Inflammatory macrophage treated with lipopolysaccharide for 1 hour (primary cell): ENCODE measurements around the gene MISP.
A peak's percentile ranks its signal among the peaks of the same experiment; 100 is the strongest.

Source experiments
- DNase-seq, 2 donors: peaks; one replicate each; pipeline ENCODE4 v3.0.0-alpha.2; 2020 to 2022

MISP gene

GRCh38 chr19:778910-779653, 28.2 kb downstream of the MISP start:
- no peak for DNase-seq

- no peak for DNase-seq
These were observed 30.0 kb downstream of the MISP start for GRCh38 chr19:780935-781334.

GRCh38 chr19:781800-782184, 30.9 kb downstream of the MISP start:
- DNase-seq: no peak

- no peak for DNase-seq
These were observed 31.4 kb downstream of the MISP start for GRCh38 chr19:782185-782877.

- DNase-seq: no peak
These were observed 32.2 kb downstream of the MISP start for GRCh38 chr19:782878-783668.

- DNase-seq: no peak
These were observed 33.6 kb downstream of the MISP start for GRCh38 chr19:784541-784940.

GRCh38 chr19:787536-787935, 36.6 kb downstream of the MISP start:
- DNase-seq: no peak

GRCh38 chr19:788686-788982, 37.7 kb downstream of the MISP start:
- DNase-seq: no peak

- DNase-seq: peak; percentile 33 to 55
These were observed 38.2 kb downstream of the MISP start for GRCh38 chr19:788983-789700.

- no peak for DNase-seq
These were observed 38.8 kb downstream of the MISP start for GRCh38 chr19:789701-790060.

GRCh38 chr19:791007-791566, 40.2 kb downstream of the MISP start:
- no peak for DNase-seq

- no peak for DNase-seq
These were observed 40.8 kb downstream of the MISP start for GRCh38 chr19:791567-792305.

- DNase-seq: no peak
These were observed 41.5 kb downstream of the MISP start for GRCh38 chr19:792306-792885.

GRCh38 chr19:793806-794205, 42.9 kb downstream of the MISP start:
- DNase-seq: no peak

GRCh38 chr19:795073-795611, 44.2 kb downstream of the MISP start:
- no peak for DNase-seq

- DNase-seq: no peak
These were observed 45.0 kb downstream of the MISP start for GRCh38 chr19:795691-796581.

GRCh38 chr19:796692-797527, 46.0 kb downstream of the MISP start, which contains the start of gene PTBP1:
Gene PTBP1 (plus strand): TSS chr19:797452. CDS start chr19:797498, 46 bp downstream.
- DNase-seq: peak; percentile 100

- DNase-seq: peak; percentile 86 to 95
These were observed 46.9 kb downstream of the MISP start for GRCh38 chr19:797528-798414.
